ENCODE measurements around the gene SNAI3. TPM values are rescaled to one million over a fixed set of nuclear protein-coding genes. Genes with fewer than 3 reads are reported as not detected.

SNAI3 gene
- total and polyA plus RNA-seq, 11 donors = 0.76 to 9.5 (median 1.7) TPM

DNA sequence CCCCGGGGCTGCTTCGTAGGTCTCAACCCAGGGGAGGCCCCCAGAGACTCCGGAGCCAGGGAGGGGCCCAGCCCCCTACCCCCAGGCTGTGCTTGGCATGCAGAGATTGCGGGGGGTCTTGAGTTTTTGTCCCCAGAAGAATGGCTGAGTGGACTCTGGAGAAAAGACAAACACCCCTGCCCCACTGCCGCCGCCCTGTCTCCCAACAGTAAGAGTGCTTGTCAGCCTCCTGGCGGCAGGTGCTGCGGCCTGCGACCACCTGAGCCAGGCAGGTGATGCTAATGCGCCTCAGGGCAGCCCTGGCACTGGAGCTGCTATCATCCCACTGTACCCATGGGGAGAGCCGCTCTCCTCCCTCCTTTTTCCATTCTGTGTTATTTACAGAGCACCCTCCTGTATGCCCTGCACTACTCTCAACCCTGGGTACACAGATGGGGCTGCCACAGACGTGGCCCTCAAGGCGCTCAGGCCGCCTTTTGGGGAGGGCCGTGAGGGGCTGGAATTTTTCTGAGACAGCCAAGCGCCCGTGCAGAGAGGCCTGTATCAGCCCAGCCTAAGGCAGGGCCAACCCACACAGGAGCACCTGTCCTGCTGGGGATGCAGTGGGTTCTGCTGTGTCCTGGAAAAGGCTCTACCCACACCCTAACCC lies 50.5 kb downstream of the SNAI3 start:
- Histone ChIP-seq H3K36me3 (peaks cover 0 to 24% (median 19%) of the 10 kb centered on the region in 9 donors), H3K27me3 (peaks cover 16 to 57% (median 26%) of the 10 kb centered on the region in 9 donors), H3K4me1 (peaks cover 0 to 32% (median 13%) of the 10 kb centered on the region in 12 donors), H3K4me3 (no peak overlapping the region), H3K9me3 (no peaks in the 10 kb centered on the region), H3K27ac (no peak overlapping the region)
- WGBS, 4 donors = 94 to 96% (median 95%) methylated on average over 15 to 17 of the region's 17 CpGs
- ATAC-seq (no peak), DNase-seq (no peak)
- intact Hi-C loops (cut with DNase I) = no loop called here
- no peak for TF ChIP-seq POLR2A (IDR thresholded peaks at IDR 0.05)
- TF ChIP-seq, protein P1, sequence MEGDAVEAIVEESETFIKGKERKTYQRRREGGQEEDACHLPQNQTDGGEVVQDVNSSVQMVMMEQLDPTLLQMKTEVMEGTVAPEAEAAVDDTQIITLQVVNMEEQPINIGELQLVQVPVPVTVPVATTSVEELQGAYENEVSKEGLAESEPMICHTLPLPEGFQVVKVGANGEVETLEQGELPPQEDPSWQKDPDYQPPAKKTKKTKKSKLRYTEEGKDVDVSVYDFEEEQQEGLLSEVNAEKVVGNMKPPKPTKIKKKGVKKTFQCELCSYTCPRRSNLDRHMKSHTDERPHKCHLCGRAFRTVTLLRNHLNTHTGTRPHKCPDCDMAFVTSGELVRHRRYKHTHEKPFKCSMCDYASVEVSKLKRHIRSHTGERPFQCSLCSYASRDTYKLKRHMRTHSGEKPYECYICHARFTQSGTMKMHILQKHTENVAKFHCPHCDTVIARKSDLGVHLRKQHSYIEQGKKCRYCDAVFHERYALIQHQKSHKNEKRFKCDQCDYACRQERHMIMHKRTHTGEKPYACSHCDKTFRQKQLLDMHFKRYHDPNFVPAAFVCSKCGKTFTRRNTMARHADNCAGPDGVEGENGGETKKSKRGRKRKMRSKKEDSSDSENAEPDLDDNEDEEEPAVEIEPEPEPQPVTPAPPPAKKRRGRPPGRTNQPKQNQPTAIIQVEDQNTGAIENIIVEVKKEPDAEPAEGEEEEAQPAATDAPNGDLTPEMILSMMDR (IDR thresholded peaks at IDR 0.05) = no peak

DNA sequence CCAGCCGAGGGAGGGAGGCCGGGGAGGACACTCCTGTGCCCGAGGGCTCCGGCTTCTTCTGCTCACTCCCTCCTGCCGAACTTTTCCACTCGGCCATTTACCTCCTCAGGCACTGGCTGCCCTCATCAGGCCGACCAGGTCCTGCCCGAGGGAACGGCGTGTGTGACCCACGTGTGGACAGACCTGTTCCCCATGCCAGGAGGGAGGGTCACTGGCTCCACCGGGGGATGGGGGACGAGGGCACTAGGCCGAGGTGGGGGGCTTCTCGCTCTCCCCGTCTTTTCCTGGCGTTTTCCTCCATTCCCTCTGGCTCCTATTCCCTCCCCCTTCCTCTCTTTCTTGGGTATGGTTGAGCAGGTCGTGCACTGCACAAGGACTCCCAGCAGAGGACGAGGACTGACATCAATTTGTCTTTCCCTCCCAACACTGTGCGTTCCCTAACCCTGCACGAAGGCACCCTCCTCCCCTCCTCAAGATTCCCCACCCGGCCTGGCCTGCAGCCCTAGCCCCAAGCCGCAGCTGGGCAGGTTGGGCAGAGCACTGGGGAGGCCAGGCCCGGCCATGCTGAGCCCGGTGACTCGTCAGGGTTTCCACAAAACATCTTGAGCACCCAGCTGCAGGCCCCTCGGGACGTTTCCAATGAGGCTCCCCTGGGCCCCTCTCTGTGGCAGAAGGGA lies 51.2 kb downstream of the SNAI3 start:
- 46 to 72% (median 57%) methylated on average over 17 to 28 of the region's 28 CpGs for WGBS, 4 donors
- TF ChIP-seq POLR2A (IDR thresholded peaks at IDR 0.05) = no peak
- TF ChIP-seq, protein P1 (IDR thresholded peaks at IDR 0.05) = no peak
- Histone ChIP-seq H3K27me3 (peaks cover 16 to 50% (median 20%) of the 10 kb centered on the region in 9 donors), H3K9me3 (no peaks in the 10 kb centered on the region), H3K27ac (peak overlapping the region in 1 of 12 donors; percentile 83), H3K36me3 (peaks cover 0 to 31% (median 25%) of the 10 kb centered on the region in 9 donors), H3K4me1 (peaks cover 0 to 32% (median 14%) of the 10 kb centered on the region in 12 donors), H3K4me3 (peak overlapping the region; percentile 0 to 62 (median 50))
- ATAC-seq (no peak), DNase-seq (no peak)
- intact Hi-C loops (cut with DNase I) = no loop called here

DNA sequence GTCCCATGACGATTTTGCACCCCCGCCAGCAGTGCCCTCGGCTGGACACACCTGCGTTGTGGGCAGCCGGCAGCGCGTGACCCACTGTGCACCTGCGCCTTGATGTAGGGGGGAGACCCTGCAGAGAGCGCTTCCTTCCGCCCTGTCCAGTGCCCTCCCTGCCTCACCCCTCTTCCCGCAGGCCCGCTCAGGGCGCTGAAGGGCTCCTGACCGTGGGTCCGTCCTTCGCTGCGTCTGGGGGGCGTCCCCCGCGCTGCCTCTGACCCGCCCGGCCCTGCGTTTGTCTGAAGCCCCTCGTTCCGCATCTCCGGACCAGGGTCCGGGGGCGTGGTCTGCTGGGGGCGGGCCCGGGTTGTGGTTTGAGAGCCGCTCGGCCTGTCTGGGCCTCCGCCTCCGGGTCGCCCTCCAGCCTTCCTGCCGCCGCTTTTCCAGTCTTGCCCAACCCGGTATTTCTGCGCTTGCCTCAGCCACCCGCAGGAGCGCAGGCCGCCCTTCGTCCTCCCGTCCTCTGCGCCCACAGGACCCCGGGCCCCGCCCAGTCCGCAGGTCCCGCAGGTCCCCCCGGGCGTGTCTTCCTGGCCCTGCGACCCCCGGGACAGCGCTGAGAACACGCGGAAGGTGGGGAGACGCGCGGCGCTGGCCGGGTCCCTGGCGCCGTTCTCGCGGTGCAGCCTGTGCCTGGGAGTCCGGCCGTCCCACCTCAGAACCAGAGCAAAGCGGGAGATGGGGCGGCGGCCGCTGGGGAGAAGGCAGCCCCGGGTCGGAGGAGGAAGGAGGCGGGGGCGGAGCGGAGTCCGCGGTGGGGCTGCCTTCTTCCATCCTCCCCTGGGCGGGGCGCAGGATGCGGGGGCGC lies 51.9 kb downstream of the SNAI3 start:
- peak overlapping the region; percentile 0 to 62 (median 50) for H3K4me3 ChIP-seq
- H3K27ac ChIP-seq = peak overlapping the region in 4 of 12 donors; percentile 26 to 83 (median 40)
- peaks cover 0 to 39% (median 33%) of the 10 kb centered on the region in 9 donors for H3K36me3 ChIP-seq
- H3K27me3 ChIP-seq = peaks cover 10 to 43% (median 15%) of the 10 kb centered on the region in 9 donors
- DNase-seq = peak; percentile 58 to 78 (median 60)
- intact Hi-C loops (cut with DNase I) = no loop called here
- ATAC-seq = peak in 3 of 4 donors; percentile 39 to 80 (median 54)
- WGBS, 4 donors = 15 to 37% (median 26%) methylated on average over 42 to 81 of the region's 82 CpGs
- TF ChIP-seq POLR2A (IDR thresholded peaks at IDR 0.05) = no peak
- TF ChIP-seq, protein P1 (IDR thresholded peaks at IDR 0.05) = no peak
- H3K9me3 ChIP-seq = no peaks in the 10 kb centered on the region
- H3K4me1 ChIP-seq = peaks cover 0 to 26% (median 14%) of the 10 kb centered on the region in 12 donors

Measured in heart left ventricle (tissue), 16 donors.